Duodenal mucosa (tissue), 2 donors: ENCODE measurements around the gene PRPF31.

Source experiments
- H3K27ac ChIP-seq: one replicate; pipeline ENCODE4 v1.7.0; 2013; ENCODE audit warnings: low read depth, low read length
- H3K27me3 ChIP-seq, 2 donors: one replicate each; pipeline ENCODE4 v1.7.0; 2013; ENCODE audit warnings: low read length in 2 of 2, control low read depth in 1 of 2; ENCODE audit not compliant: insufficient read depth in 2 of 2, control insufficient read depth in 1 of 2
- H3K36me3 ChIP-seq, 2 donors: one replicate each; pipeline ENCODE4 v1.7.0; 2013; ENCODE audit warnings: low read length in 2 of 2, control low read depth in 1 of 2; ENCODE audit not compliant: insufficient read depth in 2 of 2, control insufficient read depth in 1 of 2
- H3K4me1 ChIP-seq, 2 donors: one replicate each; pipeline ENCODE4 v1.7.0; 2013; ENCODE audit warnings: low read length in 2 of 2, control low read depth in 1 of 2; ENCODE audit not compliant: insufficient read depth in 2 of 2, control insufficient read depth in 1 of 2
- H3K4me3 ChIP-seq, 2 donors: one replicate each; pipeline ENCODE4 v1.7.0; 2013; ENCODE audit warnings: low read length in 2 of 2, low read depth in 1 of 2
- H3K9ac ChIP-seq, 2 donors: one replicate each; pipeline ENCODE4 v1.7.0; 2013; ENCODE audit warnings: low read length in 2 of 2, low read depth in 1 of 2
- H3K9me3 ChIP-seq, 2 donors: one replicate each; pipeline ENCODE4 v1.7.0; 2013; ENCODE audit warnings: low read length in 2 of 2, control low read depth in 1 of 2; ENCODE audit not compliant: control insufficient read depth in 1 of 2

The PRPF31 gene

GRCh38 chr19:54107876-54108490 lies 7.6 kb upstream of the PRPF31 start:
- Histone ChIP-seq H3K9ac (no peak overlapping the region), H3K9me3 (no peaks in the 10 kb centered on the region), H3K27me3 (no peaks in the 10 kb centered on the region), H3K4me1 (peaks cover 4 to 8% of the 10 kb centered on the region in 2 donors), H3K27ac (no peak overlapping the region), H3K36me3 (peaks cover 17 to 54% of the 10 kb centered on the region in 2 donors), H3K4me3 (no peak overlapping the region)

- Histone ChIP-seq H3K9ac (no peak overlapping the region), H3K27me3 (no peaks in the 10 kb centered on the region), H3K9me3 (no peaks in the 10 kb centered on the region), H3K4me1 (peaks cover under 1 to 2% of the 10 kb centered on the region in 2 donors), H3K27ac (no peak overlapping the region), H3K36me3 (peaks cover 17 to 54% of the 10 kb centered on the region in 2 donors), H3K4me3 (no peak overlapping the region)
Observed at GRCh38 chr19:54108496-54108895, 7.1 kb upstream of the PRPF31 start.

DNA sequence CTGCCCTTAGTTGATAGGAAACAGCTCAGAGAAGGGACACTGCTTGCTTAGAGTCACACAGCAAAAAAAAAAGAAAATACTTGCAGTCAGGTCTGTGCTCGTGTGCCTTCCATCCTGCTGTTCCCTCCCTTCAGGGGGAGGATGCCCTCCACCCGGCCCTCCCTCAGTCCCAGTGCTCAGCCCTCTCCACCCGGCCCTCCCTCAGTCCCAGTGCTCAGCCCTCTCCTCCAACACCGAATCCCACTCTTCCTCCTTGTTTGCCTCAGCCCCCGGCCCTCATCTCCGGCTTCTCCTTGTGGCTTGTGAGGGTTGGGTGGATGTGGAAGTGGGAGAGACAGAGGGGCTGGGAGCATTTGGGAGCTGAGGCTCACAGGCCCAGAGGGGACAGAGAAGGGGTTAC lies 5.9 kb upstream of the PRPF31 start:
- no peak overlapping the region for H3K9ac ChIP-seq
- peaks cover 7 to 9% of the 10 kb centered on the region in 2 donors for H3K4me1 ChIP-seq
- no peak overlapping the region for H3K4me3 ChIP-seq
- H3K9me3 ChIP-seq: no peaks in the 10 kb centered on the region
- H3K36me3 ChIP-seq: peaks cover 17 to 54% of the 10 kb centered on the region in 2 donors
- no peaks in the 10 kb centered on the region for H3K27me3 ChIP-seq
- H3K27ac ChIP-seq: no peak overlapping the region

DNA sequence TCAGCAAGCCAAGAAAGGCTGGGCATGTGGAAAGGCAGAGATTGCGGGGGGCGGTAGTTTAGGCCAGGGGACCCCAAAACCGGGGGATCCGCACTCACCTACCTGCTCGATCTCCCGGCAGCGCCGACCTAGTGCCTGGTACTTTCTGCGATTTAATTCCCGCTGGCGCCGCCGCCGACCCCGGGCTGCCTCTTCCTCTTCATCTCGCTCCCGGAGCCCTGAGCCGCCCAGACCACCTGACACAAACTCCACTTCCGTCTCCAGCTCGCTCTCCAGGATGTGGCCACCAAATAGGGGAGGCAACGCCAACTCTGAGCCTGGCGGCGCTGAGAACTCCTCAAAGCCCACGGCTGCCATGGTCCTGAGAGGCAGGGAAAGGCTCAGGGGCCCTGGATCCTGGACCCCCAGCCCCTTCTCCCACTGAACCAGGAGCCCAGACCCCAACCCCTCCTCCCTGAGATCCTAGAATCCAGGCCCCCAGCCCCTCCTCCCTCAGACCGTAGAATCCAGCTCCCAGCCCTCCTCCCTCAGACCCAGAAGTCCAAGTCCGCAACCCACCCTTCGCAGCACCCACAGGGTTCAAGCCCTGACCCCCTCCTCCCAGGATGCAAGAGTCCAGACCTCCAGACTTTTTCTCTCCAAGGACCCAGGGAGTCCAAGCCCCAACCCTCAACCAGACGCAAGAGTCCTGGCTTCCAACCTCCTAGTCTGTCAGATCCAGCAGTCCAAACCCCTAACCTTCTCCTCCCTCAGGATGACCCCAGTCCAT lies 1.0 kb upstream of the PRPF31 start:
- no peaks in the 10 kb centered on the region for H3K9me3 ChIP-seq
- peak overlapping the region; percentile 84 to 95 for H3K4me3 ChIP-seq
- peaks cover 8 to 19% of the 10 kb centered on the region in 2 donors for H3K4me1 ChIP-seq
- peaks cover under 1 to 30% of the 10 kb centered on the region in 2 donors for H3K36me3 ChIP-seq
- H3K27me3 ChIP-seq: no peaks in the 10 kb centered on the region
- no peak overlapping the region for H3K27ac ChIP-seq
- H3K9ac ChIP-seq: peak overlapping the region; percentile 61 to 71

DNA sequence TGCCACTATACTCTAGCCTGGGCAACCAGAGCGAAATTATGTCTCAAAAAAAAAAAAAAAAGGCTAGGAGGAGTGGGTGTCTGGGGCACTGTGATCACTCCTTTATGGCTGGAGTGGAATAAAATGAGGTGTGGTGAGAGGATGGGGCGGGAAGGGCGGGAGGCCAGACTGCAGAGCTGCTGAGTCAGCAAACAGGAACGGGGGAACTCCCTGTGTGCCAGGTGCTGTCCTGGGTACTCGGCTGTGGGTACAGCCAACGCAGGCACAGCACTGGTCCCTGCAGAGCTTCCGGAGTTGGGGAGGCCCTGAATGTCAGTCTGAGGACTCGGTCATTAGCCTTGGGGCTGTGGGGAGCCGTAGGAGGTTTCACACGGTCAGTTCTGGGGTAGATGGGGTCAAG lies 5.7 kb downstream of the PRPF31 start:
- Histone ChIP-seq H3K27me3 (no peaks in the 10 kb centered on the region), H3K4me3 (no peak overlapping the region), H3K9me3 (no peaks in the 10 kb centered on the region), H3K9ac (no peak overlapping the region), H3K27ac (no peak overlapping the region), H3K36me3 (peaks cover 44 to 74% of the 10 kb centered on the region in 2 donors), H3K4me1 (peaks cover 0 to 6% of the 10 kb centered on the region in 2 donors)

DNA sequence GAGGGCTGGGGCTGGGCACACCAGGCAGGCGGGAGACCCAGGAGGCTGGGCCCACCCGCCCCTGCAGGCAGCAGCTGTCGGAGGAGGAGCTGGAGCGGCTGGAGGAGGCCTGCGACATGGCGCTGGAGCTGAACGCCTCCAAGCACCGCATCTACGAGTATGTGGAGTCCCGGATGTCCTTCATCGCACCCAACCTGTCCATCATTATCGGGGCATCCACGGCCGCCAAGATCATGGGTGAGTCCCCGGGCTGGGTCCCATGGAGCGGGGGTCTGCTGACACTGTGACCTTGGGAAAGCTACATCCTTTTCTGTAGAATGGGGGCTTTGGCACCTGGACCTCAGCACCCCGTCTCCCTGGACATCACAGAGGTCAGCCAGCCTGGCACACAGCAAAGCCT lies 8.1 kb downstream of the PRPF31 start:
- no peak overlapping the region for H3K9ac ChIP-seq
- H3K36me3 ChIP-seq: peaks cover 51 to 81% of the 10 kb centered on the region in 2 donors
- H3K27ac ChIP-seq: no peak overlapping the region
- H3K4me3 ChIP-seq: no peak overlapping the region
- no peaks in the 10 kb centered on the region for H3K9me3 ChIP-seq
- H3K27me3 ChIP-seq: no peaks in the 10 kb centered on the region
- no peaks in the 10 kb centered on the region for H3K4me1 ChIP-seq

DNA sequence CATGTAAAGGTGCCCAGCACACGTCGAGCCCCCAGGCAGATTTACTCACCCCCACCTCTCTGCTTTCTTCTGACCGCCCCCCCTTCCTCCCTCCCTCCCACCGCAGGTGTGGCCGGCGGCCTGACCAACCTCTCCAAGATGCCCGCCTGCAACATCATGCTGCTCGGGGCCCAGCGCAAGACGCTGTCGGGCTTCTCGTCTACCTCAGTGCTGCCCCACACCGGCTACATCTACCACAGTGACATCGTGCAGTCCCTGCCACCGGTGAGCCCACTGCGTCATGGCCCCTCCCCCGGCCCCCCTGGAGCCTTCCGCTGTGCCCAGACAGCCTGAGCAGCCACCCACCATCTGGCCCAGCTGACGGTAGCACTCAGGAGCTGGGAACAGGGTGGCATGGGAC lies 8.8 kb downstream of the PRPF31 start:
- Histone ChIP-seq H3K9me3 (no peaks in the 10 kb centered on the region), H3K9ac (no peak overlapping the region), H3K4me3 (no peak overlapping the region), H3K36me3 (peaks cover 53 to 83% of the 10 kb centered on the region in 2 donors), H3K27ac (no peak overlapping the region), H3K27me3 (no peaks in the 10 kb centered on the region), H3K4me1 (no peaks in the 10 kb centered on the region)

DNA sequence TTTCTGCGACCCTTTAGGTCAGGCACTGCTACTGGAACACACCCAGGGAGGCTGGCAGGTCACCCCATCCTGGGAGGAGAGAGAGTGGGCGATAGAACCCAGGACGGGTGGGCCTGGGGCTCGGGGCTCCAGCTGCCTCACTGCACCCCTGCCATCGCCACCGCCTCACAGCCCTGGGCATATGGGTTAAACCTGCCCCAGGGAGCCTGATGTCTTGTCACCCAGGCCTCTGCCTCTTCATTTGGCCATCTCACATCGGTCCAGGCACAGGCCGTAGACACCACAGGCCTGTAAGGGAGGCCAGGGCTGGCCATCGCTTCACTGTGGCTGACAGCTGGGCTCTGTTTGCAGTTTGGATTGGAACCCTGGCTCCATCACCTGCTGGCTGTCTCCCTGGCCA lies 10.2 kb downstream of the PRPF31 start:
- no peak overlapping the region for H3K27ac ChIP-seq
- H3K4me1 ChIP-seq: no peaks in the 10 kb centered on the region
- H3K9ac ChIP-seq: no peak overlapping the region
- no peaks in the 10 kb centered on the region for H3K27me3 ChIP-seq
- peaks cover 53 to 75% of the 10 kb centered on the region in 2 donors for H3K36me3 ChIP-seq
- no peak overlapping the region for H3K4me3 ChIP-seq
- no peaks in the 10 kb centered on the region for H3K9me3 ChIP-seq

DNA sequence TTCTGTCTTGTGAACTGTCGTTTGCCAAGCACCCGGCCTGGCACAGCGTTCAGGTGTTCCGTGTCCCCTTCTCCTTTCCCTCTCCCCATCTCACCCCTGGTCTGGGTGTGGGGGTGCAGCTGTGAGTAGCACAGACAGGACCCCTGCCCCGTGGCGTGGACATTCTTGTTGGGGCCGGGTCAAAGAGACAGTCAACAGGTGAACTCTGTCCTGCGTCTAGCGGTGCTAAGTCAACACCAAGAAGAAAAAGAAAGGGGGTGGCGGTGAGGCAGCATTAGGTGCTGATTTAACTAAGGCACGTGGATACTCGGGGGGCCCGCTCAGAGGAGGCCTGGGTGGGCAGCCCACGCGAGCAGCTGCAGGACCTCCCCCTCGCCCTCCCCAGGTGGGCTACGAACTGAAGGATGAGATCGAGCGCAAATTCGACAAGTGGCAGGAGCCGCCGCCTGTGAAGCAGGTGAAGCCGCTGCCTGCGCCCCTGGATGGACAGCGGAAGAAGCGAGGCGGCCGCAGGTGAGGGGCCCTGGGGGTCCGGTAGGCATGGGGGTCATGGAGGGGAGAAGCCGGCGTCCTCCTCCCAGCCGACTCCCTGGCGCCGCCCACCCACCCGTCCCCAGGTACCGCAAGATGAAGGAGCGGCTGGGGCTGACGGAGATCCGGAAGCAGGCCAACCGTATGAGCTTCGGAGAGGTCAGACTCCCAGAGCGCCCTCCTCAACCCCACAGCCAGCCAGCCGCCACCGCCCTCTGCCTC lies 12.3 kb downstream of the PRPF31 start:
- Histone ChIP-seq H3K4me3 (no peak overlapping the region), H3K27ac (no peak overlapping the region), H3K9me3 (no peaks in the 10 kb centered on the region), H3K4me1 (no peaks in the 10 kb centered on the region), H3K36me3 (peaks cover 47 to 66% of the 10 kb centered on the region in 2 donors), H3K27me3 (no peaks in the 10 kb centered on the region), H3K9ac (no peak overlapping the region)

GRCh38 chr19:54128441-54128725 lies 12.8 kb downstream of the PRPF31 start:
- Histone ChIP-seq H3K9ac (no peak overlapping the region), H3K9me3 (no peaks in the 10 kb centered on the region), H3K4me3 (no peak overlapping the region), H3K27me3 (no peaks in the 10 kb centered on the region), H3K4me1 (no peaks in the 10 kb centered on the region), H3K27ac (no peak overlapping the region), H3K36me3 (peaks cover 42 to 61% of the 10 kb centered on the region in 2 donors)
